K562 (cell line): ENCODE data around the gene DPEP2. TPM values are rescaled to one million over a fixed set of nuclear protein-coding genes. Genes with fewer than 3 reads are reported as not detected.

Experiments used
- CBFB ChIP-seq: sonication (generic); formaldehyde crosslinking; IDR thresholded peaks from 2 replicates; pipeline ENCODE4 v1.4.0; 2020; ENCODE audit warnings: mild to moderate bottlenecking, missing genetic modification reagents
- CBX5 ChIP-seq: IDR thresholded peaks from 2 replicates; pipeline ENCODE4 v1.6.1; 2014; ENCODE audit warnings: low read depth, borderline replicate concordance
- CC2D1A ChIP-seq: fragments of 450-650 bp; IDR thresholded peaks from 2 replicates; pipeline ENCODE4 v1.6.1; 2017; ENCODE audit warnings: mild to moderate bottlenecking
- CHD4 ChIP-seq: fragments of 200-600 bp; sonication (generic); IDR thresholded peaks from 3 replicates; pipeline ENCODE4 v1.6.1; 2012; ENCODE audit warnings: low read depth, mild to moderate bottlenecking, mixed read lengths, low read length, inconsistent platforms; ENCODE audit not compliant: insufficient read depth, insufficient replicate concordance, poor library complexity, severe bottlenecking
- DIDO1 ChIP-seq: fragments of 450-650 bp; IDR thresholded peaks from 2 replicates; pipeline ENCODE4 v1.6.1; 2016; ENCODE audit warnings: low read depth, missing biosample characterization, missing genetic modification characterization
- FOXJ2 ChIP-seq: fragments of 200-800 bp; sonication (Bioruptor generic); IDR thresholded peaks from 2 replicates; pipeline ENCODE4 v1.6.1; 2016; ENCODE audit warnings: missing genetic modification characterization, missing compliant biosample characterization
- HSF4 ChIP-seq: fragments of 250-450 bp; sonication (Bioruptor Pico); IDR thresholded peaks from 2 replicates; pipeline ENCODE4 v2.1.2; 2022; ENCODE audit warnings: mild to moderate bottlenecking, moderate library complexity, borderline replicate concordance
- L3MBTL2 ChIP-seq: fragments of 450-650 bp; IDR thresholded peaks from 2 replicates; pipeline ENCODE4 v1.6.1; 2016; ENCODE audit warnings: mild to moderate bottlenecking, moderate library complexity
- MAFF ChIP-seq: IDR thresholded peaks from 2 replicates; pipeline ENCODE4 v1.6.1; 2012; ENCODE audit warnings: low read length, improper control_type of control experiment
- MED1 ChIP-seq: sonication (generic); formaldehyde crosslinking; IDR thresholded peaks from 2 replicates; pipeline ENCODE4 v1.8.1; 2023; ENCODE audit warnings: missing genetic modification reagents, borderline replicate concordance
- NFXL1 ChIP-seq: fragments of 450-650 bp; formaldehyde crosslinking; IDR thresholded peaks from 2 replicates; pipeline ENCODE4 v1.4.0; 2021; ENCODE audit warnings: mild to moderate bottlenecking
- NFYB ChIP-seq: IDR thresholded peaks from 2 replicates; pipeline ENCODE4 v1.6.1; 2011; ENCODE audit warnings: mild to moderate bottlenecking, moderate library complexity; ENCODE audit not compliant: insufficient read length; ENCODE audit errors: extremely low read depth
- RFX1 ChIP-seq: fragments of 450-650 bp; IDR thresholded peaks from 2 replicates; pipeline ENCODE4 v1.6.1; 2016; ENCODE audit warnings: mild to moderate bottlenecking, moderate library complexity
- TAL1 ChIP-seq: fragments of 450-650 bp; IDR thresholded peaks from 2 replicates; pipeline ENCODE4 v1.6.1; 2016; ENCODE audit warnings: mild to moderate bottlenecking
- U2AF2 ChIP-seq: fragments of 200-400 bp; formaldehyde crosslinking; optimal IDR thresholded peaks from 2 replicates; pipeline ENCODE3; 2017; ENCODE audit warnings: low read depth, mild to moderate bottlenecking, low read length
- ZFP36 ChIP-seq: fragments of 150-350 bp; IDR thresholded peaks from 2 replicates; pipeline ENCODE4 v1.6.1; 2018; ENCODE audit warnings: low read length, low read depth; ENCODE audit not compliant: partially characterized antibody
- ZNF239 ChIP-seq: fragments of 250-450 bp; sonication (Bioruptor Pico); IDR thresholded peaks from 2 replicates; pipeline ENCODE4 v1.4.0; 2020; ENCODE audit warnings: mild to moderate bottlenecking
- ZNF75A ChIP-seq: fragments of 450-650 bp; formaldehyde crosslinking; IDR thresholded peaks from 2 replicates; pipeline ENCODE4 v1.4.0; 2020; ENCODE audit warnings: mild to moderate bottlenecking
- polyA plus RNA-seq, 8 experiments: library from polyadenylated mRNA; depleted of rRNA in 4 of 8; stranded (reverse) in 5 of 8; unstranded in 3 of 8; fragments of >200 nt; fragmentation: Nextera tagmentation in 2 of 8; fragmentation: Illumina TruSeq in 1 of 8; extraction: Ambion mirVana in 2 of 8; extraction: Trizol in 1 of 8; gene quantifications; 2 replicates each; pipeline versions ENCODE4 v1.2.1 to v1.2.3, GENCODE V29; 2011 to 2014; ENCODE audit warnings: inconsistent platforms in 1 of 8, missing spikeins in 1 of 8
- total RNA-seq, 7 experiments: library from RNA; depleted of rRNA in 6 of 7; stranded (reverse); fragments of >200 nt in 6 of 7; fragmentation: Illumina TruSeq in 2 of 7; extraction: Trizol in 2 of 7; gene quantifications; 2 replicates each; pipeline versions ENCODE4 v1.2.1 to v1.2.3, GENCODE V29; 2011 to 2021; ENCODE audit warnings: low replicate concordance in 1 of 7
- TF ChIP-seq, protein P1 (sequence below): sonication (generic); formaldehyde crosslinking; IDR thresholded peaks from 2 replicates; pipeline ENCODE4 v1.9.0; 2022; ENCODE audit warnings: mild to moderate bottlenecking, missing genetic modification reagents
- TF ChIP-seq, protein P2 (sequence below): sonication (generic); formaldehyde crosslinking; IDR thresholded peaks from 2 replicates; pipeline ENCODE4 v1.8.0; 2022; ENCODE audit warnings: missing genetic modification reagents, mild to moderate bottlenecking, moderate library complexity, borderline replicate concordance
- TF ChIP-seq, protein P3 (sequence below): fragments of 250-450 bp; sonication (Bioruptor Pico); IDR thresholded peaks from 2 replicates; pipeline ENCODE4 v1.5.0; 2021
- TF ChIP-seq, protein P4 (sequence below): sonication (generic); formaldehyde crosslinking; IDR thresholded peaks from 2 replicates; pipeline ENCODE4 v1.4.0; 2020; ENCODE audit warnings: mild to moderate bottlenecking, missing genetic modification reagents
- TF ChIP-seq, protein P5 (sequence below): IDR thresholded peaks from 3 replicates; pipeline ENCODE4 v1.6.1; 2011; ENCODE audit warnings: borderline replicate concordance, mild to moderate bottlenecking; ENCODE audit not compliant: insufficient read length, insufficient read depth

Gene DPEP2
- total and polyA plus RNA-seq, 9 of the 15 experiments (the other 6 are each of a cell fraction or from before 2014, with no cell fraction given), result 0.14 to 1.2 (median 0.38) TPM

DNA sequence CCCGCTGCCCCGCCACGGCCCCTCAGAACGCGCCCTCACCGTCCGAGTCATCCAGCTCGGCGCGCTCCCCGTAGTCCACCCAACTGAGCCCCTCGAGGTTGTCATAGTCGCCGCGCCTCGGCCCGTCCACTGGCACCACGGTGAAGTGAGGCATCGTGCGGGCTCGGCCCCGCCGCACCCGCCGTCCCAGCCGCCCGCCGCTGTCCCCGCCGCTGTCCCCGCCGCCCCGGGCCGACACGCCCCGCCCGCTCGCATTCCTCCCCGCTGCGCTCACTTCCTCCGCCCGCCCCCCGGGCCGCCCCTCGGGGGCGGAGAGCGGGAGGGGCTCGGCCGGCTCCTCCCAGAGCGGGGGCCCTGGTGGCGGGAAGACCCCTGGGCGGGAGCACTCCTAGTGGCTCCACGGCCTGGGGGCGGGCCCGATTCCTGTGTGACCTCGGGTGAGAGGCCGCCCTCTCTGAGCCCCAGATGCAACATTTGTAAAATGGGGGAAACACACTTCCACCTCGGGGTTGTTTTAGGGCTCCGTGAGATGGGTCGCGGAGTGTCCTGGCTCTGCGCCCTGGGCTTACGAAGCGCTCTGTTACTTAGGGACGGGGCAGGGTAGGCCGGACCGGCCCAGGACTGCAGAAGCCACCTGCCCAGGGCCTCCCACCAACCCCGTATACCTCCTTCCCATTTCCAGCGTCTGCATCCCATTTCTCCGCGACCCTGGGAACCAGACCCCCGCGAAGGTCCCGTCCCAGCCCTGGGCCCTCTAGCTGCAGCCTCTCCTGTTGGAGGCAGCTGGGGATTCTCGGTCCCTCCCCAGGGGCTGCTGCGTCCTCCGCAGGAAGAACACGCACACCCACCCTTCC, 30.7 kb downstream of the DPEP2 start, which contains the start of gene SLC12A4 (continued):
- TF ChIP-seq FOXJ2 (tag) (no peak), DIDO1 (tag) (no peak), RFX1 (no peak), L3MBTL2 (peak; percentile 27; the same call in 1 of the 2 replicates), MED1 (CRISPR knock-in tag) (0 out of 2 replicates have a peak, but pooled peaks have one; percentile 4), ZNF75A (CRISPR knock-in tag) (no peak), HSF4 (no peak), CBX5 (0 out of 2 replicates have a peak, but pooled peaks have one; percentile 11), NFXL1 (CRISPR knock-in tag) (no peak), TAL1 (no peak), CC2D1A (no peak), CHD4 (peak; percentile 83), MAFF (no peak), NFYB (no peak), U2AF2 (no peak), ZFP36 (peak; percentile 99), CBFB (no peak), ZNF239 (no peak)
- TF ChIP-seq, protein P1, sequence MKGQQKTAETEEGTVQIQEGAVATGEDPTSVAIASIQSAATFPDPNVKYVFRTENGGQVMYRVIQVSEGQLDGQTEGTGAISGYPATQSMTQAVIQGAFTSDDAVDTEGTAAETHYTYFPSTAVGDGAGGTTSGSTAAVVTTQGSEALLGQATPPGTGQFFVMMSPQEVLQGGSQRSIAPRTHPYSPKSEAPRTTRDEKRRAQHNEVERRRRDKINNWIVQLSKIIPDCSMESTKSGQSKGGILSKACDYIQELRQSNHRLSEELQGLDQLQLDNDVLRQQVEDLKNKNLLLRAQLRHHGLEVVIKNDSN, result no peak
- TF ChIP-seq, protein P2, sequence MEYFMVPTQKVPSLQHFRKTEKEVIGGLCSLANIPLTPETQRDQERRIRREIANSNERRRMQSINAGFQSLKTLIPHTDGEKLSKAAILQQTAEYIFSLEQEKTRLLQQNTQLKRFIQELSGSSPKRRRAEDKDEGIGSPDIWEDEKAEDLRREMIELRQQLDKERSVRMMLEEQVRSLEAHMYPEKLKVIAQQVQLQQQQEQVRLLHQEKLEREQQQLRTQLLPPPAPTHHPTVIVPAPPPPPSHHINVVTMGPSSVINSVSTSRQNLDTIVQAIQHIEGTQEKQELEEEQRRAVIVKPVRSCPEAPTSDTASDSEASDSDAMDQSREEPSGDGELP, result peak; percentile 76; the same call in 1 of the 2 replicates
- TF ChIP-seq, protein P3, sequence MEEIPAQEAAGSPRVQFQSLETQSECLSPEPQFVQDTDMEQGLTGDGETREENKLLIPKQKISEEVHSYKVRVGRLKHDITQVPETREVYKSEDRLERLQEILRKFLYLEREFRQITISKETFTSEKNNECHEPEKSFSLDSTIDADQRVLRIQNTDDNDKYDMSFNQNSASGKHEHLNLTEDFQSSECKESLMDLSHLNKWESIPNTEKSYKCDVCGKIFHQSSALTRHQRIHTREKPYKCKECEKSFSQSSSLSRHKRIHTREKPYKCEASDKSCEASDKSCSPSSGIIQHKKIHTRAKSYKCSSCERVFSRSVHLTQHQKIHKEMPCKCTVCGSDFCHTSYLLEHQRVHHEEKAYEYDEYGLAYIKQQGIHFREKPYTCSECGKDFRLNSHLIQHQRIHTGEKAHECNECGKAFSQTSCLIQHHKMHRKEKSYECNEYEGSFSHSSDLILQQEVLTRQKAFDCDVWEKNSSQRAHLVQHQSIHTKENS (CRISPR knock-in tag), result no peak
- TF ChIP-seq, protein P4, sequence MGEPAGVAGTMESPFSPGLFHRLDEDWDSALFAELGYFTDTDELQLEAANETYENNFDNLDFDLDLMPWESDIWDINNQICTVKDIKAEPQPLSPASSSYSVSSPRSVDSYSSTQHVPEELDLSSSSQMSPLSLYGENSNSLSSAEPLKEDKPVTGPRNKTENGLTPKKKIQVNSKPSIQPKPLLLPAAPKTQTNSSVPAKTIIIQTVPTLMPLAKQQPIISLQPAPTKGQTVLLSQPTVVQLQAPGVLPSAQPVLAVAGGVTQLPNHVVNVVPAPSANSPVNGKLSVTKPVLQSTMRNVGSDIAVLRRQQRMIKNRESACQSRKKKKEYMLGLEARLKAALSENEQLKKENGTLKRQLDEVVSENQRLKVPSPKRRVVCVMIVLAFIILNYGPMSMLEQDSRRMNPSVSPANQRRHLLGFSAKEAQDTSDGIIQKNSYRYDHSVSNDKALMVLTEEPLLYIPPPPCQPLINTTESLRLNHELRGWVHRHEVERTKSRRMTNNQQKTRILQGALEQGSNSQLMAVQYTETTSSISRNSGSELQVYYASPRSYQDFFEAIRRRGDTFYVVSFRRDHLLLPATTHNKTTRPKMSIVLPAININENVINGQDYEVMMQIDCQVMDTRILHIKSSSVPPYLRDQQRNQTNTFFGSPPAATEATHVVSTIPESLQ (CRISPR knock-in tag), result 0 out of 2 replicates have a peak, but pooled peaks have one; percentile 3
- TF ChIP-seq, protein P5, sequence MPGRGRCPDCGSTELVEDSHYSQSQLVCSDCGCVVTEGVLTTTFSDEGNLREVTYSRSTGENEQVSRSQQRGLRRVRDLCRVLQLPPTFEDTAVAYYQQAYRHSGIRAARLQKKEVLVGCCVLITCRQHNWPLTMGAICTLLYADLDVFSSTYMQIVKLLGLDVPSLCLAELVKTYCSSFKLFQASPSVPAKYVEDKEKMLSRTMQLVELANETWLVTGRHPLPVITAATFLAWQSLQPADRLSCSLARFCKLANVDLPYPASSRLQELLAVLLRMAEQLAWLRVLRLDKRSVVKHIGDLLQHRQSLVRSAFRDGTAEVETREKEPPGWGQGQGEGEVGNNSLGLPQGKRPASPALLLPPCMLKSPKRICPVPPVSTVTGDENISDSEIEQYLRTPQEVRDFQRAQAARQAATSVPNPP, result no peak
